ACC112 (cell line): Measurements from ENCODE around the gene CACYBP.

Experiments
- H2AFZ ChIP-seq: fragments of 200-600 bp; sonication (generic); one replicate; pipeline ENCODE4 v1.6.0; 2017; ENCODE audit warnings: antibody characterized with exemption, low read length; ENCODE audit not compliant: unreplicated experiment
- H3K27ac ChIP-seq: fragments of 200-600 bp; sonication (generic); 2 replicates; pipeline ENCODE4 v1.5.1; 2014; ENCODE audit warnings: low read depth, mild to moderate bottlenecking, antibody characterized with exemption, low read length, moderate library complexity
- H3K27me3 ChIP-seq: fragments of 200-600 bp; sonication (generic); 2 replicates; pipeline ENCODE4 v1.6.1; 2014; ENCODE audit warnings: mild to moderate bottlenecking, antibody characterized with exemption, low read length, moderate library complexity, mixed read lengths; ENCODE audit not compliant: insufficient read depth
- H3K36me3 ChIP-seq: fragments of 200-600 bp; sonication (generic); 2 replicates; pipeline ENCODE4 v1.6.1; 2016; ENCODE audit warnings: mild to moderate bottlenecking, antibody characterized with exemption, low read length, moderate library complexity, mixed read lengths; ENCODE audit not compliant: insufficient read depth
- H3K4me1 ChIP-seq: fragments of 200-600 bp; sonication (generic); one replicate; pipeline ENCODE4 v1.6.1; 2016; ENCODE audit warnings: low read length, mixed read lengths; ENCODE audit not compliant: insufficient read depth, unreplicated experiment, control insufficient read depth
- H3K4me3 ChIP-seq: fragments of 200-600 bp; sonication (generic); 2 replicates; pipeline ENCODE4 v1.5.1; 2014; ENCODE audit warnings: mild to moderate bottlenecking, low read depth, low read length
- H3K79me2 ChIP-seq: fragments of 200-600 bp; sonication (generic); one replicate; pipeline ENCODE4 v1.6.0; 2016; ENCODE audit warnings: low read length; ENCODE audit not compliant: control insufficient read depth, unreplicated experiment, insufficient read depth

The CACYBP gene

GRCh38 chr1:174999936-175000696 is at the start of gene CACYBP:
Gene CACYBP, plus strand, starts transcription at chr1:174999947. Its CDS starts 234 bp downstream, at chr1:175000181.
- peak within 1 kb of the TSS; percentile 88 for H3K4me3 ChIP-seq
- no peaks in the 10 kb centered on the region for H3K27me3 ChIP-seq
- no peaks in the 10 kb centered on the region; the same call in 1 of the 2 replicates for H3K36me3 ChIP-seq
- peak within 1 kb of the TSS; percentile 98 for H3K27ac ChIP-seq
- H3K4me1 ChIP-seq = peaks cover 55% of the 10 kb centered on the region
- peaks cover 50% of the 10 kb centered on the region for H3K79me2 ChIP-seq
- peak within 1 kb of the TSS; percentile 76 for H2AFZ ChIP-seq

GRCh38 chr1:174953285-174954072 is 46.3 kb upstream of the CACYBP start:
- no peak overlapping the region for H2AFZ ChIP-seq
- H3K79me2 ChIP-seq = no peaks in the 10 kb centered on the region
- H3K27me3 ChIP-seq = no peaks in the 10 kb centered on the region
- H3K27ac ChIP-seq = no peak overlapping the region
- H3K4me3 ChIP-seq = no peak overlapping the region
- no peaks in the 10 kb centered on the region for H3K4me1 ChIP-seq
- H3K36me3 ChIP-seq = no peaks in the 10 kb centered on the region

- Histone ChIP-seq H3K27ac (no peak overlapping the region), H2AFZ (no peak overlapping the region), H3K79me2 (no peaks in the 10 kb centered on the region), H3K4me1 (no peaks in the 10 kb centered on the region), H3K27me3 (no peaks in the 10 kb centered on the region), H3K4me3 (no peak overlapping the region), H3K36me3 (no peaks in the 10 kb centered on the region)
Observed at GRCh38 chr1:174954073-174954460, 45.7 kb upstream of the CACYBP start.

GRCh38 chr1:174954671-174955669 is 44.8 kb upstream of the CACYBP start:
- H3K27ac ChIP-seq = no peak overlapping the region
- H3K36me3 ChIP-seq = no peaks in the 10 kb centered on the region

GRCh38 chr1:174956086-174956485 is 43.7 kb upstream of the CACYBP start:
- Histone ChIP-seq H2AFZ (no peak overlapping the region), H3K36me3 (no peaks in the 10 kb centered on the region), H3K79me2 (no peaks in the 10 kb centered on the region), H3K4me1 (no peaks in the 10 kb centered on the region), H3K4me3 (no peak overlapping the region), H3K27me3 (no peaks in the 10 kb centered on the region), H3K27ac (no peak overlapping the region)

More at GRCh38 chr1:174954671-174955669, 44.8 kb upstream of the CACYBP start:
- Histone ChIP-seq H3K79me2 (no peaks in the 10 kb centered on the region), H2AFZ (no peak overlapping the region), H3K4me1 (no peaks in the 10 kb centered on the region), H3K27me3 (no peaks in the 10 kb centered on the region), H3K4me3 (no peak overlapping the region)

GRCh38 chr1:174956976-174957375 is 42.8 kb upstream of the CACYBP start:
- Histone ChIP-seq H3K4me1 (no peaks in the 10 kb centered on the region), H3K79me2 (no peaks in the 10 kb centered on the region), H2AFZ (no peak overlapping the region), H3K36me3 (no peaks in the 10 kb centered on the region), H3K27me3 (no peaks in the 10 kb centered on the region), H3K4me3 (no peak overlapping the region), H3K27ac (no peak overlapping the region)

- Histone ChIP-seq H3K27me3 (no peaks in the 10 kb centered on the region), H3K79me2 (no peaks in the 10 kb centered on the region), H2AFZ (no peak overlapping the region), H3K4me3 (no peak overlapping the region), H3K4me1 (no peaks in the 10 kb centered on the region), H3K27ac (no peak overlapping the region), H3K36me3 (no peaks in the 10 kb centered on the region)
Observed at GRCh38 chr1:174957829-174958228, 41.9 kb upstream of the CACYBP start.

GRCh38 chr1:174958396-174958795 is 41.4 kb upstream of the CACYBP start:
- no peak overlapping the region for H3K4me3 ChIP-seq
- H3K4me1 ChIP-seq = no peaks in the 10 kb centered on the region
- H2AFZ ChIP-seq = no peak overlapping the region
- no peaks in the 10 kb centered on the region for H3K36me3 ChIP-seq
- no peak overlapping the region for H3K27ac ChIP-seq
- no peaks in the 10 kb centered on the region for H3K27me3 ChIP-seq
- H3K79me2 ChIP-seq = no peaks in the 10 kb centered on the region

GRCh38 chr1:174960362-174960761 is 39.4 kb upstream of the CACYBP start:
- H3K27me3 ChIP-seq = no peaks in the 10 kb centered on the region
- no peaks in the 10 kb centered on the region for H3K4me1 ChIP-seq
- H3K36me3 ChIP-seq = no peaks in the 10 kb centered on the region
- no peak overlapping the region for H2AFZ ChIP-seq
- H3K27ac ChIP-seq = no peak overlapping the region
- no peaks in the 10 kb centered on the region for H3K79me2 ChIP-seq
- no peak overlapping the region for H3K4me3 ChIP-seq

- Histone ChIP-seq H2AFZ (no peak overlapping the region), H3K4me3 (no peak overlapping the region), H3K27me3 (no peaks in the 10 kb centered on the region), H3K4me1 (peaks cover 6% of the 10 kb centered on the region), H3K79me2 (no peaks in the 10 kb centered on the region), H3K36me3 (no peaks in the 10 kb centered on the region), H3K27ac (no peak overlapping the region)
Observed at GRCh38 chr1:174963529-174964125, 36.1 kb upstream of the CACYBP start.
